ENCODE measurements around the gene ATP13A5.

The ATP13A5 gene

DNA sequence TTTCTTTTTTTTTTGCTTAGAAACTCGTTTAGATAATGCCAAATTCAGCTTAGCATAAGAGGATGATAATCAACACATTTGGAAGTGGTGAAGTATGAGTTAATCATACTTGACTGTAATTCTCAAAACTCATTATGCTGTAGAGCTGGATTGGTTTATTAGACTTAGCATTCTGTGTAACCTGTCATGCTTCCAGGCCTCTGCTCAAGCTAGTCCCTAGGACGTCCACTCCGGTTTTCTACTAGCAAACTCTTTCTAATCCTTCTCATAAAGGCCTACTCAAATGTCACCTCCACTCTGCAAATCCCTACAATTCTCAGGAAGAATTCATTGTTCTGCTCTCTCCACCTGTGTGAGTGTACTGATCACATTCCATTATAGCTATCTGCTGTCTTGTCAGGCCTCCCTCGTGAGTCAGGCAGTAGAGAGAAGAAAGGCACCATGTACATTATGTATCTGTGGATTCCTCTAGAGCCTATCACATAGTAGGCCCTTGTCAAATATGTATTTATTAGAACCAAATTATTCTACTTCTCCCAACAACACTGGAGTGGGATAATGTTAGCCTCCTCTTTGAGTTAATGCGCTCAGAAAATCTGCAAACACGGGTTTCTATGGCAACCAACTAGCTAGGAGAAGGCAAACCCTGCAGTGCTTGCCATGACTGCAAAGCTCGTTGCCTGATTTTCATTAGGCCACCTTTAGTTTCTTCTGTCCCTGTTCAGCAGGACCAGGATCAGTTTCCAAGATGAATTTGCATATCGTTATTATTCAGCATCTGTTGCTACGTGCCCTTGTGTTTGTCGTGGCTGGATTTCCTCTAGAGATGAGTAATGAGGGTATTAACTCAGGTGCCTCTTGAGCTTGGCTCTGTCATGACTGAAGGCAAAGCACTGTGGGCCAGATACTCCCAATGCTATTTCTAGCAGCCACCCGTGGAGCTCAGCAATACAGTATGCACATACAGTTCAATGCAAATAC lies 30.7 kb downstream of the ATP13A5 start:
- DNase-seq: no peak

- DNase-seq: no peak
Measured at GRCh38 chr3:193346259-193346658, 32.3 kb downstream of the ATP13A5 start.

DNA sequence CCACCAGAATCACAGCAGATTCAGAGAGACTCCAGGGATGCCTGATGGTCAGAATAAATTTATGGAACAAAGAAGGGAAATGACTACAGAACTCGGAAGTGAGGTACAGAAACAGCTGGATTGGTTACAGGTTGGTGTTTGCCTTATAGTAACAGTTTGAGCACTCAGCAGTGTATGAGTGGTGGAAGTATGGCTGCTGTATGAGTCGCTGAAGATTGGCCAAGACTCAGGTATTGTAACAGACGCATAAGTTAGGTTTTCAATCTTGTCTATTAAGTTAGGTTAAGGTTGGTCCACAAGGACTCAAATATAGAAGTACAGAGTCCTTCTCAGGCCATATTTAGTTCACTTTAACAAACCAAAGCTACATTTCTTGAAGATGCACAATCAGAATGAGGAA lies 33.1 kb downstream of the ATP13A5 start:
- DNase-seq: no peak

DNA sequence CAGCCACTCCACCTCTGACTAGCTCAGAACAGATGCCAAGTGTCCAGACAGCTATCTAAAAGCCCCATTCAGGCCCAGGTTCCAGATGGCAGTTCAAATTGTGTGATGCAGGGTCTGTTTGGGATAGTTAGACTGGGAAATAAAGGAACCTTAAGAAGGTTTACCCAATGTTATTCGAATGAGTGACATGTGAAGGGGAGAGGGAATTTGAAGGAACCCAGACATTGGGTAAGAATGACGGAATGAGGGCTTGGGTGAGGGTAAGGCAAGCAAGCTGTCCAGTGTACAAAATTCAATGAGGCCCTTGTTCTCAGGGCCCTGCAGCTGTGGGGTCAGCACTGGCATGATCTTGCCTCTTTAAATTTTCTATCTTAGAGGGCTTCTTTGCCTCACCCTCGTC lies 34.1 kb downstream of the ATP13A5 start:
- DNase-seq: no peak

DNA sequence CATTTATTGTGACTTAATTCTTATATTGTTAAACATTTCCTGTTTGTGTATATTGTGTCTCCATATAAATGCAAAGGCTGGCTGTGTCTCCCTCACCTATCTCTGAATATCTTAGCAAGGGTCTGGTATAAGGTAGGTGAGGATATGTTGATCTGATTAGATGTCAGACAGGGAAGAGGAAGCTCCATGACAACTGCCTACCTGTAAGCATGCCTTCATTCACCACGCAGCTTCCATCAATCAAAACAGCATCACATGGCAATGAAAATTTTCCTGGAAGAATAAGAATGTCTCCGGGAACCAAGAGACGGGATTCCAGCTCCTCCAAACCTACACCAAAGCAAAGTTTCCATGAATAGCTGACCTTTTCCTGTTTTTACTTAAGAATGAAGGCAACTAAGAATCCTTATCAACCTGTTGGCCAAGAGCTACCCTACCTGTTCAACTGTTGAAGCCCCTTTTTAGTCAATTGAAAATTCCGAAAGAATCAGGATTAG lies 34.8 kb downstream of the ATP13A5 start:
- no peak for DNase-seq

GRCh38 chr3:193342551-193342950 lies 36.0 kb downstream of the ATP13A5 start:
- no peak for DNase-seq

DNA sequence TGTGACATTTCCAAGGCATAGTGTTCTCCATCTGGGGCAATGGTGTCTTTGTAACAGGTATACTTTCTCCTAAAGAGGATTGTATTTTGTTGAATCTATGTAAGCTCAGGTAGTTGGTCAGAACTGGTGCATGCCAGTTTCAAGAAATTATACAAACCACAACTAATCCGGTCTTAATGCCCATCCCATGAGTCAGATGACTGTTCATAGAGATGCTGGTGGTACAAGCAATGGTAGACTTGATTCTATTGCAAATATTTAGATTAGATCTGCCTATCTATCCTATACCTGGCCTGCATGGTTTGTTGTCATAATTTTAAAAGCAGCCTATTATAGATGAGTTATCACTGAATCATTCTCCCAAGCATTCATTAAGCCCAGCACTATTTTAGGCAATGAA lies 43.5 kb downstream of the ATP13A5 start:
- no peak for DNase-seq

GRCh38 chr3:193333229-193333628 lies 45.3 kb downstream of the ATP13A5 start:
- DNase-seq: no peak

- no peak for DNase-seq
Measured at GRCh38 chr3:193330555-193331204, 47.9 kb downstream of the ATP13A5 start.

GRCh38 chr3:193317682-193318300 lies 60.8 kb downstream of the ATP13A5 start:
- DNase-seq: no peak

GRCh38 chr3:193314161-193314560 lies 64.4 kb downstream of the ATP13A5 start:
- DNase-seq: no peak

GRCh38 chr3:193313061-193313958 lies 65.2 kb downstream of the ATP13A5 start:
- no peak for DNase-seq

GRCh38 chr3:193310914-193311723 lies 67.4 kb downstream of the ATP13A5 start:
- DNase-seq: no peak

GRCh38 chr3:193305356-193305755 lies 73.2 kb downstream of the ATP13A5 start:
- DNase-seq: no peak

DNA sequence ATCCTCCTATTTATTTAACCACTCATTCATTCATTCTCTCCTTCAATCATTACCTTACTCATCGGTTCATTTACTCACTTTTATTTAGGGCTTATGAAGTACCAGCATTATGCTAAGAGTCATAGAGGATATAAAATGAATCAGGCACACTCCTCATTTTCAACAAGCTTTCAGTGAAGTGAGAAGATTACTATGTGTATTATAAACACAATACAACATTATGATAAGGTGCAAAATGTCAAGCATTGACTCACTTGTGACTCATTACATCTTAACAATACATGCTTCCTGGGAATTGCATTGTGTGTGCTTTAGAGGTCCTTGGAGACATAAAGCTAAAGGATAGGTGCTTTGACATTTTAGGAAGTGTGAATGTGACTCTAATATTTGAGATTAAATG lies 77.1 kb downstream of the ATP13A5 start:
- DNase-seq: no peak

GRCh38 chr3:193297421-193297820 lies 81.1 kb downstream of the ATP13A5 start:
- no peak for DNase-seq

GRCh38 chr3:193295985-193296384 lies 82.6 kb downstream of the ATP13A5 start:
- no peak for DNase-seq

DNA sequence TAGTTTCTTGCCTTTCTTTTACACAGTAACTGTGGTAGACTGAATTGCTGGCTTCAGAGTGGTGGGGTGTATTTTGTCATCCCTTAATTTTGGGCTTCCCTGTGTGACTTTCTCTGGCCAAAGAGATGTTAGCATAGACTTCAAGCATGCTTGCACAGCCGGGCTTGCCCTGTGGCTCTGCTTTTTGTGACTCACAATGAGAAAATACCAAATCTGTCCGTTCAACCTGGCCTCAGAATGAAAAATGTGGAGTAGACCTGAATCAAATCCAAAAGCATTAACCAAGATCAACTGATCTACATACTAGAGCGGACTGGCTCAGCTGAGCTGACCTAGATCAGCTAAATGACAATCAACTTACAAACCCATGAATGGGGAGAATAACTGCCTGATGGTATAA lies 86.2 kb downstream of the ATP13A5 start:
- DNase-seq: no peak

- DNase-seq: no peak
Measured at GRCh38 chr3:193271101-193271840, 107.3 kb downstream of the ATP13A5 start.

DNA sequence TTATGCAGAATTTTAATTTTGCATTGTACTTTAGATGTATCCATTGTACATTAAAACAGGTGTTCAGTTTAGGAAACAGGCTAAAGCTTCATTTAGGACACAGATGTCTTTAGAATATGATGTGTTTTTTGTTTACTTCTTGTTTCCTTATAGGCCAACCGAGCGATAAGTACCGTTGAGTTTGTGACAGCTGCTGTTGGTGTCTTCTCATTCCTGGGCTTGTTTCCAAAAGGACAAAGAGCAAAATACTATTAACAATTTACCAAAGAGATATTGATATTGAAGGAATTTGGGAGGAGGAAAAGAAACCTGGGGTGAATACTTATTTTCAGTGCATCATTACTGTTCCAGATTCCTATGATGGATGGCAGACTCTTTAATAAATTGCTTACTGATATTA lies 108.1 kb downstream of the ATP13A5 start:
- no peak for DNase-seq

Measured in CD4-positive, alpha-beta T cell treated with Interleukin-17A for 1 hour (primary cell).